Body of pancreas (tissue), 4 donors: Measurements from ENCODE around the gene NTF3. TPM values are rescaled to one million over a fixed set of nuclear protein-coding genes. Genes with fewer than 3 reads are reported as not detected.

Source experiments
- ATAC-seq: fragments of 150-250 bp; one replicate; pipeline ENCODE4 v1.9.1; 2016
- DNase-seq, 4 donors: peaks; one replicate each; pipeline ENCODE4 v3.0.0-alpha.2; 2019
- H3K27ac ChIP-seq, 4 donors: fragments of 200-600 bp; sonication (generic); 1 replicate in 3 of 4; 2 replicates in 1 of 4; pipeline versions ENCODE4 v1.5.1 to v1.6.1; 2016 to 2019; ENCODE audit warnings: mild to moderate bottlenecking in 1 of 4, mixed read lengths in 1 of 4, moderate library complexity in 1 of 4
- H3K27me3 ChIP-seq, 2 donors: fragments of 200-600 bp; sonication (generic); one replicate each; pipeline ENCODE4 v1.6.0; 2016; ENCODE audit warnings: mild to moderate bottlenecking in 1 of 2
- H3K36me3 ChIP-seq, 2 donors: fragments of 200-600 bp; sonication (generic); replicated peaks in 1 of 2; 2 replicates each; pipeline ENCODE4 v1.5.1; 2016; ENCODE audit warnings: low read depth in 2 of 2; ENCODE audit not compliant: insufficient read depth in 1 of 2
- H3K4me1 ChIP-seq: fragments of 200-600 bp; sonication (generic); one replicate; pipeline ENCODE4 v1.6.0; 2016
- H3K4me3 ChIP-seq, 2 donors: fragments of 200-600 bp; sonication (generic); 1 replicate in 1 of 2; 2 replicates in 1 of 2; pipeline ENCODE4 v1.5.1; 2016 to 2019
- H3K9me3 ChIP-seq, 3 donors: fragments of 200-600 bp; sonication (generic); 1 replicate in 2 of 3; 2 replicates in 1 of 3; pipeline ENCODE4 v1.5.1; 2016
- POLR2A ChIP-seq, 3 donors: fragments of 450-650 bp; IDR thresholded peaks; one replicate each; pipeline ENCODE4 v1.6.1; 2016; ENCODE audit warnings: antibody characterized with exemption in 3 of 3, mild to moderate bottlenecking in 2 of 3
- WGBS, 2 donors: methylation state at CpG; one replicate each; pipeline ENCODE4 v1.1.5; 2017; 5-methylcytosine and 5-hydroxymethylcytosine counted together
- intact Hi-C: fragments of 100-400 bp; cut with DNase I; formaldehyde crosslinking; loops from one replicate; pipeline ENCODE4 v1.15.1; 2023
- total RNA-seq, 2 donors: library from RNA; depleted of rRNA; stranded (reverse); fragments of >200 nt; gene quantifications; one replicate each; pipeline ENCODE4 v1.1.0, GENCODE V29; 2016
- TF ChIP-seq, protein P1 (sequence below), 7 experiments: fragments of 450-650 bp in 4 of 7; fragments of 200-600 bp in 3 of 7; sonication (generic) in 3 of 7; IDR thresholded peaks; one replicate each; pipeline ENCODE4 v1.5.1; 2016 to 2019; ENCODE audit warnings: antibody characterized with exemption in 7 of 7

Gene NTF3
- total RNA-seq, 2 donors from 2014 or later: not detected

GRCh38 chr12:5402009-5402935, 29.6 kb upstream of the NTF3 start:
- H3K27ac ChIP-seq: no peak overlapping the region
- intact Hi-C loops: no loop called here
- WGBS, 2 donors: 49 to 71% methylated on average over 8 of the region's 8 CpGs
- ATAC-seq (no peak), DNase-seq (no peak)
- no peak overlapping the region for H3K4me3 ChIP-seq
- no peaks in the 10 kb centered on the region for H3K4me1 ChIP-seq
- no peak for TF ChIP-seq POLR2A (IDR thresholded peaks at IDR 0.05)
- TF ChIP-seq, protein P1, sequence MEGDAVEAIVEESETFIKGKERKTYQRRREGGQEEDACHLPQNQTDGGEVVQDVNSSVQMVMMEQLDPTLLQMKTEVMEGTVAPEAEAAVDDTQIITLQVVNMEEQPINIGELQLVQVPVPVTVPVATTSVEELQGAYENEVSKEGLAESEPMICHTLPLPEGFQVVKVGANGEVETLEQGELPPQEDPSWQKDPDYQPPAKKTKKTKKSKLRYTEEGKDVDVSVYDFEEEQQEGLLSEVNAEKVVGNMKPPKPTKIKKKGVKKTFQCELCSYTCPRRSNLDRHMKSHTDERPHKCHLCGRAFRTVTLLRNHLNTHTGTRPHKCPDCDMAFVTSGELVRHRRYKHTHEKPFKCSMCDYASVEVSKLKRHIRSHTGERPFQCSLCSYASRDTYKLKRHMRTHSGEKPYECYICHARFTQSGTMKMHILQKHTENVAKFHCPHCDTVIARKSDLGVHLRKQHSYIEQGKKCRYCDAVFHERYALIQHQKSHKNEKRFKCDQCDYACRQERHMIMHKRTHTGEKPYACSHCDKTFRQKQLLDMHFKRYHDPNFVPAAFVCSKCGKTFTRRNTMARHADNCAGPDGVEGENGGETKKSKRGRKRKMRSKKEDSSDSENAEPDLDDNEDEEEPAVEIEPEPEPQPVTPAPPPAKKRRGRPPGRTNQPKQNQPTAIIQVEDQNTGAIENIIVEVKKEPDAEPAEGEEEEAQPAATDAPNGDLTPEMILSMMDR (IDR thresholded peaks at IDR 0.05): no peak
- H3K9me3 ChIP-seq: no peaks in the 10 kb centered on the region
- H3K27me3 ChIP-seq: no peaks in the 10 kb centered on the region
- no peaks in the 10 kb centered on the region for H3K36me3 ChIP-seq

DNA sequence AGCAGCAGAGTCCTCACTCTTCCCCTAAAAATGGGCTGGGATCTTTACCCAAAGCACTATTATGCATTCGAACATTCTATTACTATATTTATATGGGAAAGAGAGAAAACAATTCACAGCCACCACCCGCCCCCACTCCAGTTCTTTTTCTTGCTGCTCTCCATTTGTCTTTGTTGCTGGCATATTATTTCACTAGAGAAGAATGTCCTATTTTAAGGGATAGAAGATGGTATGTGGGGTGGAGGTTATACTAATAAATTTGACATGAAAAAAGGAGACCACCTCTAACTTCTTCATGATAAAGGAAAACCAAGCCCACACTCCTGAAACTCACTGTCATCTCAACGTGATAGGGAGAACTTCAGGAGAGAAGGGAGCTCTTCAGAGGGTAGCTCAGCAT, 28.5 kb upstream of the NTF3 start:
- Histone ChIP-seq H3K36me3 (no peaks in the 10 kb centered on the region), H3K27me3 (no peaks in the 10 kb centered on the region), H3K4me3 (no peak overlapping the region), H3K27ac (no peak overlapping the region), H3K9me3 (no peaks in the 10 kb centered on the region), H3K4me1 (no peaks in the 10 kb centered on the region)
- no peak for DNase-seq
- no peak for TF ChIP-seq POLR2A (IDR thresholded peaks at IDR 0.05)
- TF ChIP-seq, protein P1 (IDR thresholded peaks at IDR 0.05): no peak
- 42 to 43% methylated on average over 3 of the region's 3 CpGs for WGBS, 2 donors
- intact Hi-C loops: no loop called here
- no peak for ATAC-seq

- Histone ChIP-seq H3K4me3 (no peak overlapping the region), H3K4me1 (no peaks in the 10 kb centered on the region), H3K36me3 (no peaks in the 10 kb centered on the region), H3K9me3 (peaks cover 0 to 4% (median 0%) of the 10 kb centered on the region in 3 donors), H3K27ac (no peak overlapping the region), H3K27me3 (no peaks in the 10 kb centered on the region)
- 43 to 45% methylated on average over 6 of the region's 6 CpGs for WGBS, 2 donors
- no peak for TF ChIP-seq POLR2A (IDR thresholded peaks at IDR 0.05)
- TF ChIP-seq, protein P1 (IDR thresholded peaks at IDR 0.05): no peak
- DNase-seq (no peak), ATAC-seq (no peak)
- intact Hi-C loops: no loop called here
Measured at GRCh38 chr12:5407034-5407856, 24.7 kb upstream of the NTF3 start.

DNA sequence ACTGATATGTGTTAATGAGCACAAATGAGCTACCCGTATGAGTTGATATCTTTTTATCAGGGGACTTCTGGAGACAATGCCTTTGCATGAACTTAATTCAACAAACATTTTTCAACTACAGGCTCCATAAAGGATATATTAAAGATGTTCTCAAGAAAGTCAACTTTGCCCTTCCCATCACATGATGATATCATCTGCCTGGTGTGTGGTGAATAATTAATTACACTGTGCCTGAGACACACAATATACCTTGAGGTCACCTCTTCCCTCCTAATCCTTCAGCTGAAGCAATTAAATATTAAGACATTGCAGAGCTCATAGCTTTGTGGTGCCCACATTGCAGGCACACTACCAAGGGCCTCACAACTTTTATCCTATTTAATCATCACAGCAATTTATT, 22.3 kb upstream of the NTF3 start:
- Histone ChIP-seq H3K27me3 (no peaks in the 10 kb centered on the region), H3K4me3 (no peak overlapping the region), H3K4me1 (no peaks in the 10 kb centered on the region), H3K9me3 (peaks cover 0 to 4% (median 0%) of the 10 kb centered on the region in 3 donors), H3K27ac (no peak overlapping the region), H3K36me3 (no peaks in the 10 kb centered on the region)
- TF ChIP-seq POLR2A (IDR thresholded peaks at IDR 0.05): no peak
- TF ChIP-seq, protein P1 (IDR thresholded peaks at IDR 0.05): no peak
- intact Hi-C loops: no loop called here
- ATAC-seq: no peak
- 17 to 24% methylated on average over 1 of the region's 1 CpG for WGBS, 2 donors
- DNase-seq: no peak
